Panc1 (cell line): ENCODE results near the gene NCLN. TPM values are rescaled to one million over a fixed set of nuclear protein-coding genes. Genes with fewer than 3 reads are reported as not detected.

Source experiments
- ATAC-seq: fragments of 200-7000 bp; cut with Tn5 transposase; 2 replicates; pipeline ENCODE4 v1.9.1; 2020; ENCODE audit warnings: mild to moderate bottlenecking, moderate library complexity
- BruUV-seq: library from RNA; stranded (reverse); fragments of 400-500 nt; replicated peaks from 2 replicates; lab custom pipeline; 2021; lab: Mats Ljungman, UMichigan
- CTCF ChIA-PET: fragments of 300-600 bp; sonication (Branson Sonifier 250); formaldehyde crosslinking; loops from one replicate; lab custom pipeline; 2022; ENCODE audit warnings: antibody characterized with exemption; lab: Charles Lee
- POLR2A ChIA-PET: fragments of 300-600 bp; sonication (Branson Sonifier 250); formaldehyde crosslinking; loops from one replicate; lab custom pipeline; 2022; ENCODE audit warnings: antibody characterized with exemption; lab: Charles Lee
- DNase-seq: peaks from one replicate; pipeline ENCODE4 v3.0.0-alpha.2; 2010; ENCODE audit warnings: low read depth, low spot score
- H3K27ac ChIP-seq: 2 replicates; pipeline ENCODE4 v1.5.1; 2011; ENCODE audit warnings: mild to moderate bottlenecking, low read length, inconsistent platforms
- H3K27me3 ChIP-seq: fragments of 200-500 bp; sonication (Bioruptor generic); 2 replicates; pipeline ENCODE4 v1.6.0; 2014; ENCODE audit warnings: low read length, inconsistent platforms; ENCODE audit not compliant: control insufficient read depth, insufficient read depth
- H3K36me3 ChIP-seq: fragments of 200-500 bp; sonication (Bioruptor generic); 2 replicates; pipeline ENCODE4 v1.5.1; 2014; ENCODE audit warnings: inconsistent platforms, mild to moderate bottlenecking, low read length, moderate library complexity; ENCODE audit not compliant: control insufficient read depth, insufficient read depth
- H3K4me1 ChIP-seq: 2 replicates; pipeline ENCODE4 v1.5.1; 2011; ENCODE audit warnings: inconsistent platforms, mild to moderate bottlenecking, low read length, moderate library complexity; ENCODE audit not compliant: control insufficient read depth, insufficient read depth
- H3K4me3 ChIP-seq, 2 experiments: 2 replicates each; pipeline ENCODE4 v1.5.1; 2011 to 2012; ENCODE audit warnings: low read depth in 2 of 2, low read length in 2 of 2, mild to moderate bottlenecking in 2 of 2, inconsistent platforms in 1 of 2, moderate library complexity in 1 of 2
- H3K9me3 ChIP-seq: fragments of 200-500 bp; sonication (Bioruptor generic); 2 replicates; pipeline ENCODE4 v1.5.1; 2014; ENCODE audit warnings: low read depth, mild to moderate bottlenecking, inconsistent platforms, low read length, moderate library complexity; ENCODE audit not compliant: control insufficient read depth, insufficient read depth
- CTCF ChIP-seq: fragments of 450-650 bp; IDR thresholded peaks from 2 replicates; pipeline ENCODE4 v1.5.1; 2017; ENCODE audit warnings: mild to moderate bottlenecking
- POLR2AphosphoS5 ChIP-seq: IDR thresholded peaks from 2 replicates; pipeline ENCODE4 v1.6.1; 2012; ENCODE audit warnings: mild to moderate bottlenecking, low read depth, low read length, moderate library complexity
- REST ChIP-seq, 2 experiments: IDR thresholded peaks; 2 replicates each; pipeline ENCODE4 v1.6.1; 2011 to 2012; ENCODE audit warnings: low read depth in 2 of 2, control low read depth in 1 of 2, low read length in 1 of 2, mild to moderate bottlenecking in 1 of 2, moderate library complexity in 1 of 2; ENCODE audit not compliant: insufficient read depth in 1 of 2
- SIN3A ChIP-seq: IDR thresholded peaks from 2 replicates; pipeline ENCODE4 v1.6.1; 2012; ENCODE audit warnings: low read depth, mild to moderate bottlenecking, low read length, moderate library complexity, borderline replicate concordance; ENCODE audit not compliant: insufficient read depth
- TCF7L2 ChIP-seq: IDR thresholded peaks from 2 replicates; pipeline ENCODE4 v1.6.1; 2011; ENCODE audit warnings: mild to moderate bottlenecking, low read depth, low read length, inconsistent platforms
- in situ Hi-C: cut with HindIII; loops from 2 replicates; pipeline ENCODE4 v1.10.0; 2016; ENCODE audit warnings: low sequenced_read_pairs, low pct_unique_long_range_greater_than_20kb
- intact Hi-C: fragments of 100-400 bp; cut with micrococcal nuclease; formaldehyde crosslinking; loops from one replicate; pipeline ENCODE4 v1.10.0; 2022; ENCODE audit not compliant: unreplicated experiment
- total RNA-seq: library from RNA; stranded (reverse); gene quantifications from one replicate; pipeline ENCODE4 v1.2.1, GENCODE V29; 2021; ENCODE audit not compliant: unreplicated experiment

Gene NCLN
- total RNA-seq, 1 experiment from 2014 or later = 132 TPM

GRCh38 chr19:3151563-3152418 lies 33.9 kb upstream of the NCLN start:
- Histone ChIP-seq H3K36me3 (no peaks in the 10 kb centered on the region), H3K27me3 (no peaks in the 10 kb centered on the region), H3K4me1 (peaks cover 6% of the 10 kb centered on the region), H3K9me3 (no peaks in the 10 kb centered on the region), H3K27ac (no peak overlapping the region), H3K4me3 (no peak overlapping the region)
- DNase-seq = no peak
- no TSS peak for BruUV-seq
- ChIA-PET CTCF (no interaction called here), POLR2A (no interaction called here)
- no peak for ATAC-seq
- in situ Hi-C loops = no loop called here
- intact Hi-C loops = no loop called here
- TF ChIP-seq REST (IDR thresholded peaks at IDR 0.05; ENCODE audit: insufficient read depth in 1 of 2, low read depth in 2 of 2, low read length in 1 of 2) (no peak), CTCF (no peak), POLR2AphosphoS5 (no peak), SIN3A (no peak), TCF7L2 (no peak)

GRCh38 chr19:3152419-3152780 lies 33.3 kb upstream of the NCLN start:
- BruUV-seq = no TSS peak
- H3K4me1 ChIP-seq = peaks cover 6% of the 10 kb centered on the region
- H3K36me3 ChIP-seq = no peaks in the 10 kb centered on the region
- H3K9me3 ChIP-seq = no peaks in the 10 kb centered on the region
- no peak overlapping the region for H3K27ac ChIP-seq
- ChIA-PET CTCF (no interaction called here), POLR2A (no interaction called here)
- TF ChIP-seq CTCF (no peak), REST (IDR thresholded peaks at IDR 0.05; ENCODE audit: insufficient read depth in 1 of 2, low read depth in 2 of 2, low read length in 1 of 2) (no peak), TCF7L2 (no peak)
- no peaks in the 10 kb centered on the region for H3K27me3 ChIP-seq
- H3K4me3 ChIP-seq = no peak overlapping the region
- intact Hi-C loops = no loop called here
- in situ Hi-C loops = no loop called here
- ATAC-seq (no peak), DNase-seq (no peak)
